ENCODE data around the gene WRAP53. TPM values are rescaled to one million over a fixed set of nuclear protein-coding genes. Genes with fewer than 3 reads are reported as not detected.
A peak's percentile ranks its signal among the peaks of the same experiment; 100 is the strongest.

Gene WRAP53
- total and polyA plus RNA-seq, 2 donors from 2014 or later = 6.5 to 10.8 TPM

- intact Hi-C loops (cut with DNase I) = no loop called here
- H3K27ac ChIP-seq (ENCODE audit: low read depth in 2 of 2, low read length in 2 of 2) = no peak overlapping the region
- FAIRE-seq = no peak
- peaks cover 0 to 2% (median 0%) of the 10 kb centered on the region in 3 donors for H3K4me1 ChIP-seq (ENCODE audit: control insufficient read depth in 2 of 3, insufficient read depth in 2 of 3, low read depth in 1 of 3, low read length in 3 of 3)
- no peak for TF ChIP-seq CTCF (IDR thresholded peaks at IDR 0.05; ENCODE audit: borderline replicate concordance, extremely low read depth, insufficient read depth)
- no peaks in the 10 kb centered on the region for H3K36me3 ChIP-seq (ENCODE audit: control insufficient read depth in 2 of 3, insufficient read depth in 3 of 3, low read length in 3 of 3)
- H3K9me3 ChIP-seq (ENCODE audit: control insufficient read depth in 2 of 3, insufficient read depth in 1 of 3, low read length in 3 of 3) = no peaks in the 10 kb centered on the region
- no peaks in the 10 kb centered on the region for H3K27me3 ChIP-seq (ENCODE audit: control insufficient read depth, insufficient read depth, low read length)
- DNase-seq = no peak
- no peak overlapping the region for H3K4me3 ChIP-seq (ENCODE audit: low read length in 3 of 3)
- H3K9ac ChIP-seq (ENCODE audit: low read length in 3 of 3) = no peak overlapping the region
These were observed 51.5 kb downstream of the WRAP53 start for GRCh38 chr17:7739746-7740145.

GRCh38 chr17:7740481-7741001 is 52.3 kb downstream of the WRAP53 start:
- intact Hi-C loops (cut with DNase I) = no loop called here
- Histone ChIP-seq H3K27ac (ENCODE audit: low read depth in 2 of 2, low read length in 2 of 2) (no peak overlapping the region), H3K36me3 (ENCODE audit: control insufficient read depth in 2 of 3, insufficient read depth in 3 of 3, low read length in 3 of 3) (no peaks in the 10 kb centered on the region), H3K9ac (ENCODE audit: low read length in 3 of 3) (no peak overlapping the region), H3K9me3 (ENCODE audit: control insufficient read depth in 2 of 3, insufficient read depth in 1 of 3, low read length in 3 of 3) (no peaks in the 10 kb centered on the region), H3K4me1 (ENCODE audit: control insufficient read depth in 2 of 3, insufficient read depth in 2 of 3, low read depth in 1 of 3, low read length in 3 of 3) (peaks cover 0 to 2% (median 0%) of the 10 kb centered on the region in 3 donors), H3K27me3 (ENCODE audit: control insufficient read depth, insufficient read depth, low read length) (no peaks in the 10 kb centered on the region), H3K4me3 (ENCODE audit: low read length in 3 of 3) (no peak overlapping the region)
- DNase-seq (peak in 1 of 5 donors; percentile 7), FAIRE-seq (no peak)
- TF ChIP-seq CTCF (IDR thresholded peaks at IDR 0.05; ENCODE audit: borderline replicate concordance, extremely low read depth, insufficient read depth) = no peak

GRCh38 chr17:7742729-7743128 is 54.5 kb downstream of the WRAP53 start:
- Histone ChIP-seq H3K9ac (ENCODE audit: low read length in 3 of 3) (no peak overlapping the region), H3K27ac (ENCODE audit: low read depth in 2 of 2, low read length in 2 of 2) (no peak overlapping the region), H3K27me3 (ENCODE audit: control insufficient read depth, insufficient read depth, low read length) (no peaks in the 10 kb centered on the region), H3K4me1 (ENCODE audit: control insufficient read depth in 2 of 3, insufficient read depth in 2 of 3, low read depth in 1 of 3, low read length in 3 of 3) (peaks cover 0 to 2% (median 0%) of the 10 kb centered on the region in 3 donors), H3K36me3 (ENCODE audit: control insufficient read depth in 2 of 3, insufficient read depth in 3 of 3, low read length in 3 of 3) (no peaks in the 10 kb centered on the region), H3K4me3 (ENCODE audit: low read length in 3 of 3) (no peak overlapping the region), H3K9me3 (ENCODE audit: control insufficient read depth in 2 of 3, insufficient read depth in 1 of 3, low read length in 3 of 3) (no peaks in the 10 kb centered on the region)
- no peak for TF ChIP-seq CTCF (IDR thresholded peaks at IDR 0.05; ENCODE audit: borderline replicate concordance, extremely low read depth, insufficient read depth)
- FAIRE-seq (no peak), DNase-seq (no peak)
- intact Hi-C loops (cut with DNase I) = no loop called here

GRCh38 chr17:7744416-7744815 is 56.1 kb downstream of the WRAP53 start:
- no peaks in the 10 kb centered on the region for H3K27me3 ChIP-seq (ENCODE audit: control insufficient read depth, insufficient read depth, low read length)
- no peak overlapping the region for H3K9ac ChIP-seq (ENCODE audit: low read length in 3 of 3)
- H3K9me3 ChIP-seq (ENCODE audit: control insufficient read depth in 2 of 3, insufficient read depth in 1 of 3, low read length in 3 of 3) = no peaks in the 10 kb centered on the region
- intact Hi-C loops (cut with DNase I) = no loop called here
- H3K4me1 ChIP-seq (ENCODE audit: control insufficient read depth in 2 of 3, insufficient read depth in 2 of 3, low read depth in 1 of 3, low read length in 3 of 3) = peaks cover 0 to 2% (median 0%) of the 10 kb centered on the region in 3 donors
- TF ChIP-seq CTCF (IDR thresholded peaks at IDR 0.05; ENCODE audit: borderline replicate concordance, extremely low read depth, insufficient read depth) = no peak
- FAIRE-seq (no peak), DNase-seq (peak in 2 of 5 donors; percentile 37 to 58)
- H3K4me3 ChIP-seq (ENCODE audit: low read length in 3 of 3) = no peak overlapping the region
- no peak overlapping the region for H3K27ac ChIP-seq (ENCODE audit: low read depth in 2 of 2, low read length in 2 of 2)
- H3K36me3 ChIP-seq (ENCODE audit: control insufficient read depth in 2 of 3, insufficient read depth in 3 of 3, low read length in 3 of 3) = no peaks in the 10 kb centered on the region
